ENCODE data around the gene KRTAP9-4.
"Not testable (repeated sequence)": the region's sequence is repeated elsewhere in the genome, so short reads cannot be mapped to it uniquely, and the experiment has no call there.

The KRTAP9-4 gene

GRCh38 chr17:41265078-41265477, 15.6 kb downstream of the KRTAP9-4 start, which contains the start of gene KRTAP9-6:
TSS of gene KRTAP9-6 (plus strand) at chr17:41265378. CDS start at chr17:41265378, 0 bp downstream.
- DNase-seq: no peak

GRCh38 chr17:41267711-41268110, 18.2 kb downstream of the KRTAP9-4 start:
- DNase-seq: no peak

GRCh38 chr17:41271323-41271722, 21.8 kb downstream of the KRTAP9-4 start:
- not testable (repeated sequence) for DNase-seq

GRCh38 chr17:41271858-41272257, 22.4 kb downstream of the KRTAP9-4 start:
- DNase-seq: no peak

GRCh38 chr17:41275648-41276190, 26.2 kb downstream of the KRTAP9-4 start, which contains the start of gene KRTAP9-7:
TSS of gene KRTAP9-7 (plus strand) at chr17:41275698. CDS start at chr17:41275698, 0 bp downstream.
- not testable (repeated sequence) for DNase-seq

GRCh38 chr17:41278176-41278955, 28.9 kb downstream of the KRTAP9-4 start:
- DNase-seq: no peak

GRCh38 chr17:41284043-41284442, 34.6 kb downstream of the KRTAP9-4 start:
- no peak for DNase-seq

- DNase-seq: no peak
These were observed 35.1 kb downstream of the KRTAP9-4 start for GRCh38 chr17:41284546-41284945.

GRCh38 chr17:41287050-41287449, 37.6 kb downstream of the KRTAP9-4 start:
- DNase-seq: no peak

- DNase-seq: no peak
These were observed 44.5 kb downstream of the KRTAP9-4 start for GRCh38 chr17:41294016-41294415.

- no peak for DNase-seq
These were observed 47.4 kb downstream of the KRTAP9-4 start for GRCh38 chr17:41296846-41297245.

GRCh38 chr17:41298458-41299135, 49.1 kb downstream of the KRTAP9-4 start:
- no peak for DNase-seq
